Ovary (tissue), 9 donors: ENCODE measurements around the gene STX4. TPM values are rescaled to one million over a fixed set of nuclear protein-coding genes. Genes with fewer than 3 reads are reported as not detected.

Source experiments
- DNase-seq, 5 donors: peaks; one replicate each; pipeline ENCODE4 v3.0.0-alpha.2; 2019 to 2020
- H3K27ac ChIP-seq, 2 donors: fragments of 200-600 bp; one replicate each; pipeline versions ENCODE4 v1.5.1 to v1.8.0; 2019 to 2022
- H3K27me3 ChIP-seq: fragments of 200-600 bp; one replicate; pipeline ENCODE4 v1.8.0; 2022
- H3K36me3 ChIP-seq: fragments of 200-600 bp; sonication (generic); one replicate; pipeline ENCODE4 v1.5.1; 2019
- H3K4me1 ChIP-seq: one replicate; pipeline ENCODE4 v1.8.1; 2013; ENCODE audit warnings: mild to moderate bottlenecking, moderate library complexity; ENCODE audit not compliant: insufficient read depth
- H3K4me3 ChIP-seq: fragments of 200-600 bp; sonication (generic); one replicate; pipeline ENCODE4 v1.5.1; 2017
- H3K9me3 ChIP-seq, 2 donors: fragments of 200-600 bp in 1 of 2; sonication (generic) in 1 of 2; one replicate each; pipeline versions ENCODE4 v1.5.1 to v1.8.1; 2013 to 2019; ENCODE audit warnings: mild to moderate bottlenecking in 1 of 2, moderate library complexity in 1 of 2
- CTCF ChIP-seq, 3 donors: fragments of 450-650 bp in 2 of 3; fragments of 200-600 bp in 1 of 3; IDR thresholded peaks; one replicate each; pipeline versions ENCODE4 v1.5.1 to v1.8.0; 2016 to 2022; ENCODE audit warnings: antibody characterized with exemption in 3 of 3, mild to moderate bottlenecking in 1 of 3
- EP300 ChIP-seq: sonication (generic); formaldehyde crosslinking; IDR thresholded peaks from one replicate; pipeline ENCODE4 v1.6.1; 2017; ENCODE audit warnings: antibody characterized with exemption
- POLR2A ChIP-seq: fragments of 450-650 bp; IDR thresholded peaks from one replicate; pipeline ENCODE4 v1.6.1; 2017; ENCODE audit warnings: antibody characterized with exemption, mild to moderate bottlenecking, moderate library complexity
- WGBS, 3 donors: extraction: QIAGEN DNeasy Blood & Tissue Kit in 1 of 3; methylation state at CpG; one replicate each; pipeline versions ENCODE4 v1.1.5 to v1.1.7; 2013 to 2017; 5-methylcytosine and 5-hydroxymethylcytosine counted together
- intact Hi-C, 4 donors: fragments of 100-400 bp; cut with DNase I; formaldehyde crosslinking; loops; one replicate each; pipeline versions ENCODE4 v1.11.0 to v1.15.1; 2022 to 2023
- polyA plus RNA-seq, 2 donors: library from polyadenylated mRNA; stranded (reverse); fragments of 200-250 nt in 1 of 2; fragments of 350-450 nt in 1 of 2; fragmentation: Illumina TruSeq in 1 of 2; extraction: RNeasy Lipid Tissue Mini Kit (QIAGEN cat#74804) in 1 of 2; gene quantifications; one replicate each; pipeline ENCODE4 v1.2.3, GENCODE V29; 2013 to 2014
- total RNA-seq, 7 donors: library from RNA; depleted of rRNA in 2 of 7; stranded (reverse); fragments of >200 nt in 2 of 7; fragmentation: NEBNext Ultra II Directional in 3 of 7; extraction: Animal tissue kit (Norgen Biotek cat#: 25700) in 3 of 7; gene quantifications; one replicate each; pipeline versions ENCODE4 v1.1.0 to v1.2.4, GENCODE V29; 2016 to 2023
- donor health status: DM: no; HTN: no; CAD: no; lungs with moderate emphysema.
- donor health status: DM: no; HTN: no; CAD: no.
- donor health status: Bipolar disorder and iron deficiency.
- donor health status: DM: yes; HTN: yes; CAD: no.
- donor health status: DM: no; HTN: no; CAD: no.
- donor health status: DM: yes; HTN: yes; CAD: no.

Gene STX4
- total and polyA plus RNA-seq, 9 donors = 26.2 to 73.8 (median 53.8) TPM

GRCh38 chr16:30998852-30999761 is 34.3 kb upstream of the STX4 start:
- intact Hi-C loops = loop anchor here in 1 of 4 donors (10.0 kb wide), 1 partner anchor 186 kb away; the partner anchor contains the start of gene FUS
- Histone ChIP-seq H3K4me3 (no peak overlapping the region), H3K9me3 (no peaks in the 10 kb centered on the region), H3K36me3 (no peaks in the 10 kb centered on the region), H3K4me1 (peaks cover 22% of the 10 kb centered on the region), H3K27ac (peak overlapping the region in 1 of 2 donors; percentile 33), H3K27me3 (no peaks in the 10 kb centered on the region)
- WGBS, 3 donors = 46 to 52% (median 48%) methylated on average over 6 of the region's 6 CpGs
- TF ChIP-seq EP300 (no peak), POLR2A (no peak), CTCF (IDR thresholded peaks at IDR 0.05) (no peak)
- DNase-seq = peak in 1 of 5 donors; percentile 41

GRCh38 chr16:31000671-31001382 is 32.5 kb upstream of the STX4 start:
- TF ChIP-seq CTCF (IDR thresholded peaks at IDR 0.05) = no peak
- TF ChIP-seq POLR2A = no peak
- no peak for TF ChIP-seq EP300
- Histone ChIP-seq H3K36me3 (no peaks in the 10 kb centered on the region), H3K27ac (no peak overlapping the region), H3K9me3 (no peaks in the 10 kb centered on the region), H3K4me3 (no peak overlapping the region), H3K4me1 (peaks cover 22% of the 10 kb centered on the region), H3K27me3 (no peaks in the 10 kb centered on the region)
- 84 to 92% (median 90%) methylated on average over 19 of the region's 19 CpGs for WGBS, 3 donors
- intact Hi-C loops = no loop called here
- DNase-seq = no peak

GRCh38 chr16:31001507-31002249 is 31.7 kb upstream of the STX4 start:
- H3K27me3 ChIP-seq = no peaks in the 10 kb centered on the region
- H3K36me3 ChIP-seq = no peaks in the 10 kb centered on the region
- 24 to 29% (median 29%) methylated on average over 16 of the region's 16 CpGs for WGBS, 3 donors
- H3K27ac ChIP-seq = no peak overlapping the region
- H3K4me1 ChIP-seq = peaks cover 22% of the 10 kb centered on the region
- intact Hi-C loops = no loop called here
- TF ChIP-seq CTCF (IDR thresholded peaks at IDR 0.05) = no peak
- TF ChIP-seq EP300 = no peak
- TF ChIP-seq POLR2A = no peak
- DNase-seq = no peak
- H3K9me3 ChIP-seq = no peaks in the 10 kb centered on the region
- H3K4me3 ChIP-seq = no peak overlapping the region

- WGBS, 3 donors = 19 to 31% (median 27%) methylated on average over 10 of the region's 10 CpGs
- H3K4me1 ChIP-seq = peaks cover 20% of the 10 kb centered on the region
- no peak overlapping the region for H3K27ac ChIP-seq
- no peaks in the 10 kb centered on the region for H3K36me3 ChIP-seq
- DNase-seq = no peak
- intact Hi-C loops = no loop called here
- H3K9me3 ChIP-seq = no peaks in the 10 kb centered on the region
- no peaks in the 10 kb centered on the region for H3K27me3 ChIP-seq
- TF ChIP-seq POLR2A (no peak), CTCF (IDR thresholded peaks at IDR 0.05) (no peak), EP300 (no peak)
- no peak overlapping the region for H3K4me3 ChIP-seq
Observed at GRCh38 chr16:31002250-31002700, 31.1 kb upstream of the STX4 start.
